ENCODE results near the gene PIH1D1.

PIH1D1 gene

GRCh38 chr19:49453013-49453756 is 1.6 kb upstream of the PIH1D1 start, which contains the start of gene ALDH16A1:
Gene ALDH16A1, plus strand, starts transcription at chr19:49453225. Its CDS starts 107 bp downstream, at chr19:49453332.
- DNase-seq: peak; percentile 98 to 99 (median 99)

GRCh38 chr19:49450405-49450804 is 1.2 kb downstream of the PIH1D1 start:
- no peak for DNase-seq

- DNase-seq: no peak
Measured at GRCh38 chr19:49448432-49448786, 3.2 kb downstream of the PIH1D1 start.

- no peak for DNase-seq
Measured at GRCh38 chr19:49447485-49448431, 3.9 kb downstream of the PIH1D1 start.

GRCh38 chr19:49445997-49446396 is 5.6 kb downstream of the PIH1D1 start:
- no peak for DNase-seq

GRCh38 chr19:49444100-49444700 is 7.4 kb downstream of the PIH1D1 start:
- DNase-seq: peak in 1 of 3 experiments; percentile 6

- peak; percentile 95 to 96 (median 96) for DNase-seq
Measured at GRCh38 chr19:49443366-49444099, 8.1 kb downstream of the PIH1D1 start.

- peak; percentile 58 to 88 (median 60) for DNase-seq
Measured at GRCh38 chr19:49442771-49443365, 8.7 kb downstream of the PIH1D1 start.

GRCh38 chr19:49442354-49442753 is 9.3 kb downstream of the PIH1D1 start:
- DNase-seq: peak in 1 of 3 experiments; percentile 10

- no peak for DNase-seq
Measured at GRCh38 chr19:49441960-49442350, 9.7 kb downstream of the PIH1D1 start.

- peak; percentile 19 to 53 (median 23) for DNase-seq
Measured at GRCh38 chr19:49441210-49441959, 10.2 kb downstream of the PIH1D1 start, which contains the start of gene SLC17A7. Gene SLC17A7, minus strand, starts transcription at chr19:49441527. Its CDS starts 148 bp downstream, at chr19:49441379.

GRCh38 chr19:49440439-49441209 is 11.0 kb downstream of the PIH1D1 start:
- no peak for DNase-seq

- DNase-seq: no peak
Measured at GRCh38 chr19:49439836-49440235, 11.8 kb downstream of the PIH1D1 start.

- no peak for DNase-seq
Measured at GRCh38 chr19:49438261-49438660, 13.4 kb downstream of the PIH1D1 start.

GRCh38 chr19:49437231-49437630 is 14.4 kb downstream of the PIH1D1 start:
- no peak for DNase-seq

- DNase-seq: no peak
Measured at GRCh38 chr19:49436381-49437017, 15.1 kb downstream of the PIH1D1 start.

GRCh38 chr19:49435670-49436069 is 15.9 kb downstream of the PIH1D1 start:
- no peak for DNase-seq

GRCh38 chr19:49434907-49435583 is 16.6 kb downstream of the PIH1D1 start:
- peak in 1 of 3 experiments; percentile 6 for DNase-seq

GRCh38 chr19:49433240-49433901 is 18.2 kb downstream of the PIH1D1 start:
- no peak for DNase-seq

Data from NCI-H1417 (cell line).